Measurements from ENCODE around the gene ARL6IP1. TPM values are rescaled to one million over a fixed set of nuclear protein-coding genes. Genes with fewer than 3 reads are reported as not detected.

Gene ARL6IP1
- total RNA-seq (ENCODE audit: insufficient read depth, low replicate concordance) = 193 TPM

DNA sequence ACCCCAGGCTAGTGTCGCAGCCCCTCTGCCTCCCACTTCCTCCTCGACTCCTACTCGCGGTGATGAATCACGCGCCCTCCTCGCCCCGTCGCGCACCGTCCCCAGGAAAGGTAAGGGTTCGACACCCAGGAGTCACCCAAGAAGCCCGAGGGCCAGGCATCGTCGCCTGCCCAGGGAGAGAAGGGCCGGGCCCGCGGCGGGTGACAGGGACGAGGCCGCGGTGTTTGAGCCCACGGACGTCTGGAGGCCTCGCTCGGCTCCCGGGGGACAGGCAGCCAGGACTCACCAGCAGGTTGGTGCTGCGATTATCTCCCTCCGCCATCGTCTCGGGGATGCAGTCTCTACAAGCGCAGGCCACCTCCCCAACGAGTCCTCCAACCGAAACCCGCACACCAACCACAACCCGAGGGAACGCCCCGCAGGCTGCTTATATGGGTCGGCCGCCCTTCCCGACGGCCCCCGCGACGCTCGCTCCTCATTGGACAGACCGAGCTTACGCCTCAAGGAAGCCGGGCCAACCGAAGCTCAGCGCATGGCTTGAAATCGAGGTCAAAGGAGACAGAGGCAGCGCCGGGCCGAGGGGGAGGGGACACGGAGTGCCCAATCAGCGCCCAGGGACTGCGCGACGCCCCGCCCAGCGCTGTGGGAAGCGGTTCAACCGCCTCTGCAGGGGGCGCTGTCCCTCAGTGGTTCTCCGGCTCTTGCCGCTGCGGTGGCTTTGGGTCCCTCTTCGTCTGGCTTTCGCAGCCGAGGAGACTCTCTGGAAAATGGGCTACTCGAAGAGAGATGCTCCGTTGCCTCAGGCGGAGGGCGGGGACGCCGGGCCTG is at the start of gene ARL6IP1:
ARL6IP1 (minus strand) TSS at position 405 of the 828 bp plus-strand sequence; CDS start at position 322, 83 bp downstream.
- DNase-seq (ENCODE audit: low spot score) = peak; percentile 100

GRCh38 chr16:18846416-18846815 is 45.1 kb upstream of the ARL6IP1 start:
- no peak for DNase-seq (ENCODE audit: low spot score)

GRCh38 chr16:18842565-18842964 is 41.2 kb upstream of the ARL6IP1 start:
- no peak for DNase-seq (ENCODE audit: low spot score)

GRCh38 chr16:18841833-18842525 is 40.6 kb upstream of the ARL6IP1 start:
- no peak for DNase-seq (ENCODE audit: low spot score)

- no peak for DNase-seq (ENCODE audit: low spot score)
Measured at GRCh38 chr16:18839555-18839954, 38.2 kb upstream of the ARL6IP1 start.

GRCh38 chr16:18836702-18837101 is 35.4 kb upstream of the ARL6IP1 start:
- DNase-seq (ENCODE audit: low spot score) = no peak

DNA sequence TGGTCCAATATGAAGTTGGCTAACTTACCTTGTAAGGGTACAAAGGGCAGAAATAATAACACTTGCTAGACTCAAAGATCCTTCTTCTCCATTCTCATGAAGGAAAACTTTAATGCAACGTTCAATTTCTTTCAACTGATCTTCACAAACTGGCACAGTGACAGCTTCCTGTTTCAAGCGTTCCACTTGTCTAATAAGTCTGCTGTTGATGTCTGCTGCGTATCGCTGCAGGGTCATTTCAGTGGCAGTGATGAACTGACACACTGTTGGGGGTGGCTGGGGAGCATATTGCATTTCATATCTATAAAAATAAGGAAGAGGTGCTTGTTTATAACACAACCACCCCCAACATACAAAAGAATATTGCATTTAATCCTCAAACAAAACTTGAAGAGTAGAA is 33.5 kb upstream of the ARL6IP1 start:
- no peak for DNase-seq (ENCODE audit: low spot score)

- DNase-seq (ENCODE audit: low spot score) = no peak
Measured at GRCh38 chr16:18833707-18834505, 32.6 kb upstream of the ARL6IP1 start.

DNA sequence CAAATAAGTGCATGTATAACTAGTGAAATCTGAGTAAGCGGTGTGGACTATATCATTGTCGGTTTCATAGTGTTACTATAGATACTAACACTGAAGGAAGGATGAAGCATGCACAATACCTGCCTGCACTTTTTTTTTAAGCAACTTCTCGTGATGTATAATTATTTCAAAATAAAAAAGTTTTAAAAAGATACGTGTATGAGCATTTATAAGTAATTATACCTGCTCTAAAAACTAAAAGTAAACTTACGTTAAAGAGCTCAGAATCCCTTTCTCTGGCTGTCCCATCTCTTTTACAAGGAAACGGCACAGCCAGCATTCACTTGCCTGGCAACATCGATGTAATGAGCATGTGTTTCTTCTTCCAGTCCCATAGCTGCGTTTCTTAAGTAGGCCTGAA is 31.3 kb upstream of the ARL6IP1 start:
- no peak for DNase-seq (ENCODE audit: low spot score)

DNA sequence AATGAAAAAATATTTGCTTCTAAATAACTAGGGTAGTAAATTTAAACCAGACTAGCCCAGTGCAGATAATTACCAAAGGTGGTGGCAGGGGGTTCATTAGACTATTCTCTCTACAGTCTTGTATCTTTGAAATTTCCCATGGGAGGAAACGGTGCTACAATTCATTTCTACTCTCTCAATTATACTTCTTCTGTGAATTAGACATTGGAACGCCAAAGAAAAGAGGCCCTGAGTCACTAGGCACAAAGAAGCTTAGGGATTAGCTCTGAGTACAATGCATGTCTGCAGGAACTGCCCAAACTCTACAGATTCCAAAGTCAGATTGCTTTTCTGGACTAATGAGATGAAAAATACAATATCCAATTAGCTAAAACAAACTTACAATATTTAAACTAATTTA is 30.7 kb upstream of the ARL6IP1 start:
- DNase-seq (ENCODE audit: low spot score) = no peak

- no peak for DNase-seq (ENCODE audit: low spot score)
Measured at GRCh38 chr16:18829251-18829650, 27.9 kb upstream of the ARL6IP1 start.

DNA sequence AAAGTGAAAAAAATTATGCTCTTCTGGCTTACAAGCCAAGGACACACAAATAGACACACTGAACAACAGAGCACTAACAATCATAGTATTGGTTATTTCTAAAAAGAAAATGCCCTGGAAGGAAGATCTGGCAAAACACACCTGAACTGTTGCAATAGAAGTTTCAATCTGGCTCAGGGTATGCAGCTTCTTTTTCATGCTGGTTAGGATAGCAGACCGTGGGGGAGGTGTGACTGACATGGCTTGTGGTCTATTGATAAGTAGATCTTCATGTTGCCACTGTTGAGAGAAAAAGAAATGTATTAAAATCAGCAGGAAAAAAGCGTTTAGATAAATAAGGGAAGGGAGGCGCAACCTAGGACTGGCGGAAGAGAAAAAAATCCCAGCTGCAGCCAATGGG is 26.5 kb upstream of the ARL6IP1 start:
- DNase-seq (ENCODE audit: low spot score) = no peak

- no peak for DNase-seq (ENCODE audit: low spot score)
Measured at GRCh38 chr16:18816286-18816685, 14.9 kb upstream of the ARL6IP1 start.

DNA sequence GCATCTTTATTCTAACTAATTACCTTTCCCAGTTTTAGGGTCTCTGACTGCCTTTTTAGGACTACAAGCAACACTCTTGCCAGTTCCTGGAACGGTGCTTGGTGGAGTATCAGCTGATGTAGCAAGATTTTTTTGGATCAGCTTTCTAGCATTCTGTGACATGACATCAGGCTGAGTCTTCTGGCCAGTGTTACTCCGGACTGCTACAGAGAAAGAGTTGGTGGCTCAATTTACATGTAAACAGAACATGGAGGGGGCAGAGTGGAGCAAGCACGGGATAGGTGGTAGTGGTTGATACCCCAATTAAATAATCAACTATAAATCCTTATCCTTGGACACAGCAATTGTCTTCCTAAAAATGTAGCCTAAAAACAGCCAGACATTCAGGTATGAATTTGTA is 10.6 kb upstream of the ARL6IP1 start:
- no peak for DNase-seq (ENCODE audit: low spot score)

DNA sequence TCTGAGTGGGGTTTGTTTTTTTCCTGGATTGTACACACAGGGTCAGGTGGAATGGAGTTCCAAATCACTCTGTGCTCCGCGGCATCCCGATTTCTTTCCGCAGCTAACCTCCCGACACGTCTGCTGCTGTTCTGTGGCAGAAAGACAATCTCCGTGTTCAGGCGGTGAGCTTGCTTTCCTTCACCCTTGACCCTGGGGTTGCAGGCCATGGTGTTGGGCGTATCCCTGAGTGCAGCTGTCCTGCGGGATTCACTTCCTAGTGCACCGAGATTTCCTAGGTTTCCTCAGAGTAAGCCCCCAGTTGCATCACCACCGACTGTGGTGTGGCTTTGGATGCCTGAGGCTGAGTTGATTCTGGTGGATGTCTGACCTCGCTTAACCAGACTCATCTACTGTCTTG is 7.8 kb upstream of the ARL6IP1 start:
- DNase-seq (ENCODE audit: low spot score) = no peak

DNA sequence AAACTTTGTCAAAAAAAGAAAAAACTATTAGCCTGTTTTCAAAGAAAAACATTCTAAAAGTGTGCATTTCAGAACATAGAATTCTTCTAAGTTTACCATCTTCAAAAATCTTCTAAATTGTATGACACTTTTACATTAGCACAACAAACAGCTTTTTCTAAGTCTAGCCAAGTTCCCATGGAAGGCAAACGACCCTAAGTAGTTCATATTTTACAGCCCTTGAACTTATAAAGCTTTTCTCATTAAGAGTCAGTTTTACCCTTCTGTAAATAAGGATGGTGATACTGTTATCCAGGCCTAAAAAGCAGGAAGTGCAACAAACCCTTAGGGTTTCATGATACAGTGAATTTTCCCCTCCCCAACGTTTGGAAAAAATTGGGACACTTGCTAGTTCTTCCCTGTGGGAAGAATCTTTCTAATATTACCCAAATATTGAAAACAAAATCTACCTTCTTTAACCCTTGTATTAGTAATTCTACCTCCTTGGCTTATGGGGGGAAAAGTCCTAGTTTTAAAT is 4.0 kb upstream of the ARL6IP1 start:
- DNase-seq (ENCODE audit: low spot score) = no peak

DNA sequence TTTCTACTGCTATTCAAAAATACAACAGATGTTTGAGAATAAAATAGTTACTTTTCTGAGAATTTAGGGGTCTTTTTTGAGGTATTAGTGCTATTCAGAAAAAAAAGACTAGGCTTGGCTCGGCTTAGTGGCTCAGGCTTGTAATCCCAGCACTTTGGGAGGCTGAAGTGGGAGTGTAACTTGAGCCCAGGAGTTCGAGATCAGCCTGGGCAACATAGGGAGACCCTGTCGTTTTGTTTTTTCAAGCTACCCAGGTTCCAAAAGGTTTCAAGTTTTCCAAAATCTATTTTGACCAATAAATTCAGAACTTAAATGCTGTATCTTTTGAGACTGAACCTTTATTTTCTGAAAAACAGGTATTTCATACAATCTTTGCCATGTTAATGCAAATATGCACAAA is 3.2 kb upstream of the ARL6IP1 start:
- no peak for DNase-seq (ENCODE audit: low spot score)

GRCh38 chr16:18803569-18804462 is 2.5 kb upstream of the ARL6IP1 start:
- no peak for DNase-seq (ENCODE audit: low spot score)

DNA sequence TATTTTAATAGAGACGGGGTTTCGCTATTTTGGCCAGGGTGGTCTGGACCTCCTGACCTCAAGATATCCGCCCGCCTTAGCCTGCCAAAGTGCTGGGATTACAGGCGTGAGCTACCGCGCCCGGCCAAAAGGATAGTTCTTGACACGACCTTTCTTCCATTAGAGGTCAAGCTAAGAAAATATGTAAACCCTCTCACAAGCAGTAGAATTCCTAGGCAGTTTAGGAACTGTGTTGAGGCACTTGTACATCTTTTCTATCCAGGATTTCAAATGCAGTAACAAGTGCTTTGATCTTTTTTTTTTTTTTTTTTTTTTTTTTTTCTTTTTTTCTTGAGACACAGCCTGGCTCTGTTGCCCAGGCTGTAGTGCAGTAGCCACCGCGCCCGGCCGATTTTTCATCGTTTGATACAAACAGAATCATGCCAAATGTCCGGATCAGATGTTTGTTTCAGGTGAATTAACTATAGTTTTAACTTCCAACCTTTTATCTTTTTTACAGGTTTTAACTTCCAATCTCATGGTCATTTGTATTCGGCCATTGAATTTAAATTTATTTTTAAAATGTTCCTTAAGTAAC is 1.5 kb upstream of the ARL6IP1 start:
- DNase-seq (ENCODE audit: low spot score) = no peak

DNA sequence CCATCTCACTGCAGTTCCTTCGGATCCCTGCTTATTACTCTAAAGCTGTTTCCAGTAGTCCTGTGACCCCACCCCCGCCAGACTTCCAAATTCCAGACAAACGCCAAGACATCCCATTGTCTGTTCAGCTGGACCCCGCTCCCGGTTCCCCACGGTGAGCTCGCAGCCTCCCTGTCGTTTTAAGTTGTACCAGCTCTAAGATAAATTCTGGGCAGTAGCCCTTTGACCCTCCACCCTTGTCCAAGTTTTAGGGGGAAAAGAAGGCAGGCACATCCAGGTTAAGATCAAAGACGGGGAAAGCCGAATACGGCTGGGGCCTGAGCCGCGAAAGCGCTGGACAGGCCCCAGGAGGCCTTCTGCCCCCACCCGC is 589 bp downstream of the ARL6IP1 start:
- DNase-seq (ENCODE audit: low spot score) = peak; percentile 18

DNA sequence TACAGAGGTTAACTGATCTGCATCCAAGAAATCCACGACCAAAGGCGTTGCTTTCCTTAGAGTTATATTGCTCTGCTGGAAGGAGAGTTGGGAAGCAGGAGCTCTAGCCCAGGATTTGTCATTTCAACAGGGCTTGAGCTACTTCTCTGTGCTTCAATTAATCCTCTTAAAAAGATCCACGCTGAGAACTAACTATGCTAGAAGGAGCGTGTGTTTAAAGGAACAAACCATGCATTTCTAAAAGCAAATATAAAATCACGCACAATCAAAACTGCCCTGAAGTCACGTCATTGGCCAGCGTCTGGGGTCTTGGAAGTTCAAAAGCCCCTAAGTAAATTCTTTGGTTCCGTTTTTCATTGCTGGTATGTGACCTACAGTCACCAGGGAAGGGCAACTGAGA is 1.1 kb downstream of the ARL6IP1 start:
- no peak for DNase-seq (ENCODE audit: low spot score)
